CD8-positive, alpha-beta memory T cell (primary cell): ENCODE results near the gene METTL9. TPM values are rescaled to one million over a fixed set of nuclear protein-coding genes. Genes with fewer than 3 reads are reported as not detected.
"Not testable (repeated sequence)": the region's sequence is repeated elsewhere in the genome, so short reads cannot be mapped to it uniquely, and the experiment has no call there.

Source experiments
- CTCF ChIA-PET: fragments of 350-600 bp; sonication (Branson Sonifier 250); formaldehyde crosslinking; loops from one replicate; lab custom pipeline; 2021; ENCODE audit warnings: antibody characterized with exemption; lab: Charles Lee
- POLR2A ChIA-PET: fragments of 350-600 bp; sonication (Branson Sonifier 250); formaldehyde crosslinking; loops from one replicate; lab custom pipeline; 2021; ENCODE audit warnings: antibody characterized with exemption; lab: Charles Lee
- DNase-seq, 5 donors: peaks; one replicate each; pipeline versions ENCODE4 v3.0.0 to v3.0.0-alpha.2; 2020 to 2022; ENCODE audit warnings: mixed read lengths in 1 of 5
- H3K27ac ChIP-seq: one replicate; pipeline ENCODE4 v1.7.0; 2013; ENCODE audit warnings: low read depth, mild to moderate bottlenecking, low read length, moderate library complexity
- H3K27me3 ChIP-seq: 2 replicates; pipeline ENCODE4 v1.7.0; 2013; ENCODE audit warnings: low read length, mild to moderate bottlenecking; ENCODE audit not compliant: insufficient read depth, poor library complexity, severe bottlenecking
- H3K36me3 ChIP-seq: 2 replicates; pipeline ENCODE4 v1.7.0; 2013; ENCODE audit warnings: mild to moderate bottlenecking, low read length, moderate library complexity; ENCODE audit not compliant: insufficient read depth
- H3K4me1 ChIP-seq: 2 replicates; pipeline ENCODE4 v1.7.0; 2013; ENCODE audit warnings: mild to moderate bottlenecking, low read length, moderate library complexity; ENCODE audit not compliant: insufficient read depth
- H3K4me3 ChIP-seq: 2 replicates; pipeline ENCODE4 v1.7.0; 2013; ENCODE audit warnings: mild to moderate bottlenecking, low read length
- H3K9me3 ChIP-seq: 2 replicates; pipeline ENCODE4 v1.7.0; 2013; ENCODE audit warnings: mild to moderate bottlenecking, low read length
- H3K27ac Mint-ChIP-seq, 8 donors: one replicate each; pipeline ENCODE4 v1.8.0; 2020 to 2021; ENCODE audit warnings: mixed read lengths in 8 of 8, mild to moderate bottlenecking in 6 of 8, inconsistent platforms in 3 of 8, moderate library complexity in 3 of 8
- H3K27me3 Mint-ChIP-seq, 2 donors: one replicate each; pipeline ENCODE4 v1.8.0; 2020 to 2021; ENCODE audit warnings: mixed read lengths in 2 of 2, mild to moderate bottlenecking in 1 of 2, moderate library complexity in 1 of 2
- H3K36me3 Mint-ChIP-seq, 3 donors: one replicate each; pipeline ENCODE4 v1.8.0; 2020 to 2021; ENCODE audit warnings: mixed read lengths in 3 of 3, inconsistent platforms in 1 of 3, mild to moderate bottlenecking in 1 of 3
- H3K4me1 Mint-ChIP-seq, 3 donors: one replicate each; pipeline ENCODE4 v1.8.0; 2020 to 2021; ENCODE audit warnings: mixed read lengths in 3 of 3, inconsistent platforms in 1 of 3, mild to moderate bottlenecking in 1 of 3
- H3K4me3 Mint-ChIP-seq, 7 donors: one replicate each; pipeline ENCODE4 v1.8.0; 2020 to 2021; ENCODE audit warnings: mixed read lengths in 7 of 7, mild to moderate bottlenecking in 6 of 7, moderate library complexity in 4 of 7, inconsistent platforms in 2 of 7
- H3K9me3 Mint-ChIP-seq, 5 donors: one replicate each; pipeline ENCODE4 v1.8.0; 2020 to 2022; ENCODE audit warnings: mixed read lengths in 5 of 5, mild to moderate bottlenecking in 3 of 5, moderate library complexity in 2 of 5, inconsistent platforms in 1 of 5
- polyA plus RNA-seq: library from polyadenylated mRNA; unstranded; fragments of 300-500 nt; fragmentation: Illumina TruSeq; gene quantifications from one replicate; pipeline ENCODE4 v1.2.3, GENCODE V29; 2021
- total RNA-seq, 2 experiments: library from RNA; stranded (reverse); gene quantifications; one replicate each; pipeline ENCODE4 v1.2.3, GENCODE V29; 2021

METTL9 gene
- total and polyA plus RNA-seq, 3 experiments from 2014 or later = 73.8 to 120 (median 74.2) TPM

DNA sequence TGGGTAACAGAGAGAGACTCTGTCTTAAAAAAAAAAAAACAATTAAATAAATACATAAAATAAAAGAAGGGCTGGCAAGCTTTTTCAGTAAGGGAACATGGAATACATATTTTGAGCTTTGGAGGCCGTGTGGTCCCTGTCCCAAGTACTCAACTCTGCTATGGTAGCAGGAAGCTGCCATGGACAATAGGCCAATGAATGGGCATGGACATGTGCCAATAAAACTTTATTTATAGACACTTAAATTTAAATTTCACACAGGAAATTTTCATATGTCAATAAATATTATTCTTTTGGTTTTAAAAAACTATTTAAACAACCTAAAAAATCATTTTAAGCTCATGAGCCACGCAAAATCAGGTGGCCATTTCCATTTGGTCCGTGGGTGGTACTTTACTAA is 68.2 kb downstream of the METTL9 start:
- H3K4me3 Mint-ChIP-seq = no peak overlapping the region
- no peak overlapping the region for H3K27ac Mint-ChIP-seq
- no peaks in the 10 kb centered on the region for H3K9me3 Mint-ChIP-seq
- H3K4me3 ChIP-seq = no peak overlapping the region
- no peaks in the 10 kb centered on the region for H3K36me3 Mint-ChIP-seq
- no peaks in the 10 kb centered on the region for H3K36me3 ChIP-seq
- no peaks in the 10 kb centered on the region for H3K27me3 ChIP-seq
- ChIA-PET POLR2A (no interaction called here), CTCF (interaction anchor here (1.0 to 3.6 kb wide), 2 partner anchors 27 to 41 kb away, joined by 4 to 17 read pairs; no protein-coding TSS in a partner anchor)
- no peaks in the 10 kb centered on the region for H3K9me3 ChIP-seq
- H3K4me1 ChIP-seq = peaks cover 8% of the 10 kb centered on the region
- H3K4me1 Mint-ChIP-seq = peaks cover 7 to 12% (median 9%) of the 10 kb centered on the region in 3 donors
- no peak overlapping the region for H3K27ac ChIP-seq
- no peak for DNase-seq
- peaks cover 4 to 11% of the 10 kb centered on the region in 2 donors for H3K27me3 Mint-ChIP-seq

DNA sequence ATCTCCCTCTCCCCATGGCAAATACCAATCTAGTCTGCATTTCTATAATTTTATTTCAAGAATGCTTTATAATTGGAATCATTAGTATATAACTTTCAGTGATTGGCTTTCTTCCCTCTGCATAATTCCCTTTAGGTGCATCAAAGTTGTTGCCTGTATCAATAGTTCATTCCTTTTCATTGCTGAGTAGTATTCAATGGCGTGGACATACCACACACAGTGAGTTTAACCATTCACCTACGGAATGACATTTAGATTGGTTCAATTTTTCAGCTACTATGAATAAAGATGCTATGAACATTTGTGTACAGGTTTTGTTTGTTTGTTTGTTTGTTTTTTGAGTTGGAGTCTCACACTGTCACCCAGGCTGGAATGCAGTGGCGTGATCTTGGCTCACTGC is 74.1 kb downstream of the METTL9 start:
- ChIA-PET CTCF (interaction anchor here (1.1 kb wide), 2 partner anchors 16 to 17 kb away, joined by 3 to 4 read pairs; no protein-coding TSS in a partner anchor), POLR2A (interaction anchor here (0.6 kb wide), 1 partner anchor 12 kb away, joined by 3 read pairs; no protein-coding TSS in a partner anchor)
- H3K4me3 ChIP-seq = no peak overlapping the region
- no peak overlapping the region for H3K27ac ChIP-seq
- no peaks in the 10 kb centered on the region for H3K4me1 ChIP-seq
- no peak overlapping the region for H3K4me3 Mint-ChIP-seq
- no peaks in the 10 kb centered on the region for H3K36me3 ChIP-seq
- peaks cover 0 to 10% (median 2%) of the 10 kb centered on the region in 5 donors for H3K9me3 Mint-ChIP-seq
- peak overlapping the region in 1 of 8 donors; percentile 5 for H3K27ac Mint-ChIP-seq
- H3K36me3 Mint-ChIP-seq = peaks cover 0 to 1% (median 0%) of the 10 kb centered on the region in 3 donors
- no peaks in the 10 kb centered on the region for H3K9me3 ChIP-seq
- DNase-seq = no peak
- peaks cover 4 to 7% of the 10 kb centered on the region in 2 donors for H3K27me3 Mint-ChIP-seq
- H3K4me1 Mint-ChIP-seq = no peaks in the 10 kb centered on the region
- H3K27me3 ChIP-seq = no peaks in the 10 kb centered on the region

DNA sequence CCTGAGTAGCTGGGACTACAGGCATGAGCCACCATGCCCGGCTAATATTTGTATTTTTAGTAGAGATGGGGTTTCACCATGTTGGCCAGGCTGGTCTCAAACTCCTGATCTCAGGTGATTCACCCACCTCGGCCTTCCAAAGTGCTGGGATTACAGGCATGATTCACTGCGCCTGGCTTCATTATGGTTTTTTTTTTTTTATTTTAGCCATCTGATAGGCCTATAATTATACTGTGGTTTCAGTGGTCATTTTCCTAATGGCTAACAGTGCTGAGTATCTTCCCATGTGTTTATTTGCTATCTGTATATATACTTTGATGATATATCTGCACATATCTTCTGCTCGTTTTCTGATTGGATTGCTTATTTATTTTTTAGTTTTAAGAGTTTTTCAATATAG is 75.1 kb downstream of the METTL9 start:
- peaks cover 3 to 10% of the 10 kb centered on the region in 2 donors for H3K27me3 Mint-ChIP-seq
- DNase-seq, H3K9me3 Mint-ChIP-seq, H3K4me3 ChIP-seq, H3K36me3 Mint-ChIP-seq, H3K36me3 ChIP-seq, H3K27me3 ChIP-seq, H3K9me3 ChIP-seq, H3K4me1 ChIP-seq, H3K4me1 Mint-ChIP-seq, H3K27ac ChIP-seq, H3K4me3 Mint-ChIP-seq, H3K27ac Mint-ChIP-seq, POLR2A ChIA-PET: not testable (repeated sequence)
- CTCF ChIA-PET = interaction anchor here (1.1 kb wide), 1 partner anchor 17 kb away, joined by 3 read pairs; no protein-coding TSS in a partner anchor

DNA sequence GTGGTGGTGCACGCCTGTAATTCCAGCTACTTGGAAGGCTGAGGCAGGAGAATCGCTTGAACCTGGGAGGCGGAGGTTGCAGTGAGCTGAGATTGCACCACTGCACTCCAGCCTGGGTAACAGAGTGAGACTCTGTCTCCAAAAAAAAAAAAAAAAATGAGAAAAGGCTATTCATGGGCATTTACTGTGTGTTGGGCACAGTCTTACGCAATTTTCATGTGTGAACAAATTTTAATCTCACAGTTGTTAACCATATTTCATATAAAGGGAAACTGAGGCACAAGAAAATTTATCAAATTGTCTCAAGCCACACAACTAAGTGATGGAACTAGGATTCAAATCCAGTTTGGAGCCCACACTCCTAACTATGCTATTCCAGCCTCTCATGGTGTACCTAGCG is 81.3 kb downstream of the METTL9 start:
- H3K4me1 Mint-ChIP-seq, H3K4me3 ChIP-seq, H3K4me1 ChIP-seq, H3K4me3 Mint-ChIP-seq, H3K9me3 Mint-ChIP-seq, H3K36me3 ChIP-seq, H3K27ac ChIP-seq, H3K36me3 Mint-ChIP-seq, DNase-seq, H3K9me3 ChIP-seq, CTCF ChIA-PET, POLR2A ChIA-PET, H3K27me3 ChIP-seq: not testable (repeated sequence)
- peaks cover 7 to 26% of the 10 kb centered on the region in 2 donors for H3K27me3 Mint-ChIP-seq
- peak overlapping the region in 1 of 8 donors; percentile 9 for H3K27ac Mint-ChIP-seq

DNA sequence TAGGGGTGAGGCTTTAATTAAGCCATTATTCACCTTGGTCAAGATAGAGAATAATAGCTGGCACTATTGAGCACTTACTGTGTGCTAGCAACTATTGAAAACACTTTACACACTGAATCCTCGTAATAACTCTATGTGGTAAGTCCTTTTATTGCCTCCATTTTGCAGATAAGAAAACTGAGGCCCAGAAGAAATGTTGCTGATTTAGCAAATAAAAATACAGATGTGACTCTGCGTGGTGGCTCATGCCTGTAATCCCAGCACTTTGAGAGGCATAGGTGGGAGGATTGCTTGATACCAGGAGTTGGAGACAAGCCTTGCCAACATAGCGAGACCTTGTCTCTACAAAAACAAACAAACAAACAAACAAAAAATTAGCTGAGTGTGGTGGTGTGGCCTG is 83.8 kb downstream of the METTL9 start:
- Mint-ChIP-seq H3K27ac (no peak overlapping the region), H3K27me3 (peaks cover 7 to 22% of the 10 kb centered on the region in 2 donors), H3K9me3 (no peaks in the 10 kb centered on the region), H3K36me3 (no peaks in the 10 kb centered on the region), H3K4me1 (no peaks in the 10 kb centered on the region), H3K4me3 (no peak overlapping the region)
- no peak overlapping the region for H3K27ac ChIP-seq
- H3K4me3 ChIP-seq = no peak overlapping the region
- H3K36me3 ChIP-seq = no peaks in the 10 kb centered on the region
- no peaks in the 10 kb centered on the region for H3K9me3 ChIP-seq
- CTCF ChIA-PET = interaction anchor here (2.8 kb wide), 1 partner anchor 26 kb away, joined by 10 read pairs; no protein-coding TSS in a partner anchor
- no peak for DNase-seq
- POLR2A ChIA-PET = no interaction called here
- H3K4me1 ChIP-seq = no peaks in the 10 kb centered on the region
- H3K27me3 ChIP-seq = no peaks in the 10 kb centered on the region

DNA sequence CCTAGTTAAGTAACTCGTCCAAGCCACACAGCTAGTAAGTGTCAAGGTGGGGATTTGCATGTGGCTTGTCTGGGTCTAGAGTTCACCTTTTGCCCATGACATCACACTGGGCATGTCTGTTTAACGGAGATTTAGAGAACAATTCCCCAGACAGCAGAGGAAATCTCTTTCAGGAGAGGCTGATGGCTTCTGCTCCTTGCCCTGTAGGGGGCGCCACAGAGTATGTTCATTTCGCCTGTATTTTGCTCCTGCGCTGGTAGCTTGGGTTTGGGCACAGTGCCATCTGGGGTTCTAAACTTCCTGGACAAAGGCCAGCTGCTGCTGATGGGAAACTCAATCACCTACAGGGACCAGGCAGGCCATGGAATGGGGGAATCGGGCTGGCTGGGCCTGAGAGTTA is 84.8 kb downstream of the METTL9 start:
- H3K9me3 ChIP-seq = no peaks in the 10 kb centered on the region
- no peaks in the 10 kb centered on the region for H3K4me1 ChIP-seq
- peaks cover 0 to 5% (median 0%) of the 10 kb centered on the region in 5 donors for H3K9me3 Mint-ChIP-seq
- no peaks in the 10 kb centered on the region for H3K27me3 ChIP-seq
- ChIA-PET POLR2A (no interaction called here), CTCF (interaction anchor here (2.8 kb wide), 1 partner anchor 27 kb away, joined by 10 read pairs; no protein-coding TSS in a partner anchor)
- no peak overlapping the region for H3K4me3 Mint-ChIP-seq
- no peaks in the 10 kb centered on the region for H3K36me3 ChIP-seq
- no peak overlapping the region for H3K4me3 ChIP-seq
- no peak overlapping the region for H3K27ac ChIP-seq
- H3K27me3 Mint-ChIP-seq = peaks cover 7 to 17% of the 10 kb centered on the region in 2 donors
- H3K4me1 Mint-ChIP-seq = no peaks in the 10 kb centered on the region
- H3K36me3 Mint-ChIP-seq = peaks cover 0 to 6% (median 0%) of the 10 kb centered on the region in 3 donors
- H3K27ac Mint-ChIP-seq = no peak overlapping the region
- peak in 3 of 5 donors; percentile 5 to 18 (median 15) for DNase-seq

DNA sequence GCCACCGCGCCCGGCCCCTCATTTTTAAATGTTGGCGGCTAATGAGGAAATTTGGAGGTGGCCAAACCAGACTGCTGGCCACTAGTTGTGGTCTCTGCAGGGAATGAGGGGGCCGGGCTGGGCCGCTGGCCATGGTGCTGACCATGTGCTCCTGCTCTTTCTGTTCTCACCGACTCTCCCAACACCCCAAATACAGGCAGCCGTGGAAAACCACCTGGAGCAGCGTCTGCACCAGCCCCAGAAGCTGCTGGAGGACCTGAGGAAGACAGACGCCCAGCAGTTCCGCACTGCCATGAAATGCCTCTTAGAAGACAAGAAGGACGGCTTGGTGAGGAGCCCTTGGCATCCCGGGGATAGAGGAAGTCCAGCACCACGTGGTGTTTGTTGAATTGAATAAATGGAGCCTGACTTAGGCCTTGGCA is 85.7 kb downstream of the METTL9 start:
- Mint-ChIP-seq H3K36me3 (peaks cover 0 to 6% (median 0%) of the 10 kb centered on the region in 3 donors), H3K4me3 (no peak overlapping the region), H3K4me1 (no peaks in the 10 kb centered on the region), H3K9me3 (peaks cover 0 to 5% (median 0%) of the 10 kb centered on the region in 5 donors), H3K27me3 (peaks cover 10 to 16% of the 10 kb centered on the region in 2 donors), H3K27ac (no peak overlapping the region)
- Histone ChIP-seq H3K27me3 (no peaks in the 10 kb centered on the region), H3K36me3 (no peaks in the 10 kb centered on the region), H3K27ac (no peak overlapping the region), H3K4me1 (no peaks in the 10 kb centered on the region), H3K4me3 (no peak overlapping the region), H3K9me3 (no peaks in the 10 kb centered on the region)
- ChIA-PET POLR2A (no interaction called here), CTCF (interaction anchor here (2.8 kb wide), 1 partner anchor 28 kb away, joined by 10 read pairs; no protein-coding TSS in a partner anchor)
- no peak for DNase-seq

DNA sequence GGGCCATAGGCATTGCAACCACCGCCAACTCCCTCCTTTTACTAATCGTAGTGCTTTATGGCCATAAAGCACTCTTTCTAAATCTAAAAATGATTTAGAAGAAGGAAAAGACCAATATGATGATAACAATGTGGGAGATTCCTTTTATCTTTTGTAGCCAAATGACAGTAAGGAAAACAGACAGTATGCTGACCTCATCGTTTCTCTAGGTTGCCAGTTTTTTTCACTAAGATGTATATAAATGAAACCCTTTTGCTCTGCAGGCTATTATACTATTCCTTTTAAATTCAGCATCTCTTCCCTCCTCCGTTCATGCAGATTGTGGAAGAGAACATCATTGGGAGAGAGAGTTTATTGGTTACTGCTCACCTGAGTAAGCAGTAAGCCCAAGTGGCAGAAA is 89.7 kb downstream of the METTL9 start:
- Histone ChIP-seq H3K4me3 (no peak overlapping the region), H3K36me3 (no peaks in the 10 kb centered on the region), H3K27ac (no peak overlapping the region), H3K27me3 (no peaks in the 10 kb centered on the region), H3K4me1 (no peaks in the 10 kb centered on the region), H3K9me3 (no peaks in the 10 kb centered on the region)
- no peak for DNase-seq
- Mint-ChIP-seq H3K9me3 (peaks cover 0 to 5% (median 0%) of the 10 kb centered on the region in 5 donors), H3K36me3 (peaks cover 0 to 6% (median 0%) of the 10 kb centered on the region in 3 donors), H3K4me3 (no peak overlapping the region), H3K27ac (no peak overlapping the region), H3K4me1 (no peaks in the 10 kb centered on the region), H3K27me3 (peaks cover 7 to 11% of the 10 kb centered on the region in 2 donors)
- ChIA-PET POLR2A (no interaction called here), CTCF (no interaction called here)
